Endothelial cell of umbilical vein (primary cell): ENCODE measurements around the gene ZNFX1. TPM values are rescaled to one million over a fixed set of nuclear protein-coding genes. Genes with fewer than 3 reads are reported as not detected.

ENCODE experiments used
- BruUV-seq: library from RNA; stranded (reverse); fragments of 400-500 nt; replicated peaks from 2 replicates; lab custom pipeline; 2021; lab: Mats Ljungman, UMichigan
- CTCF ChIA-PET: fragments of 300-600, 350-600 bp; sonication (Branson Sonifier 250); formaldehyde crosslinking; loops from one replicate; lab custom pipeline; 2021; ENCODE audit warnings: antibody characterized with exemption, inconsistent platforms; lab: Charles Lee
- POLR2A ChIA-PET: fragments of 300-600, 350-600 bp; sonication (Branson Sonifier 250); formaldehyde crosslinking; loops from one replicate; lab custom pipeline; 2021; ENCODE audit warnings: antibody characterized with exemption, inconsistent platforms; lab: Charles Lee
- DNase-seq: peaks from one replicate; pipeline ENCODE4 v3.0.0-alpha.2; 2011; ENCODE audit warnings: low read depth, low spot score
- FAIRE-seq: peaks from 2 replicates; lab custom pipeline; 2011; peaks lifted over from hg19 to GRCh38; lab: Jason Lieb, UNC
- H2AFZ ChIP-seq: 2 replicates; pipeline ENCODE4 v1.6.0; 2012; ENCODE audit warnings: low read depth, low read length, control low read depth, inconsistent platforms
- H3K27ac ChIP-seq: 2 replicates; pipeline ENCODE4 v1.5.1; 2011; ENCODE audit warnings: low read depth, mild to moderate bottlenecking, control low read depth, low read length, moderate library complexity; ENCODE audit not compliant: insufficient read depth
- H3K27me3 ChIP-seq, 2 experiments: 2 replicates each; pipeline versions ENCODE4 v1.6.0 to v1.6.1; 2011; ENCODE audit warnings: low read length in 2 of 2, mixed read lengths in 1 of 2; ENCODE audit not compliant: control insufficient read depth in 2 of 2, insufficient read depth in 2 of 2
- H3K36me3 ChIP-seq, 2 experiments: 2 replicates in 1 of 2; 3 replicates in 1 of 2; pipeline ENCODE4 v1.5.1; 2011; ENCODE audit warnings: low read length in 2 of 2, mild to moderate bottlenecking in 1 of 2, moderate library complexity in 1 of 2; ENCODE audit not compliant: control insufficient read depth in 2 of 2, insufficient read depth in 2 of 2; ENCODE audit errors: extremely low read depth in 1 of 2
- H3K4me1 ChIP-seq: 3 replicates; pipeline ENCODE4 v1.5.1; 2011; ENCODE audit warnings: mild to moderate bottlenecking, low read length; ENCODE audit not compliant: control insufficient read depth, insufficient read depth; ENCODE audit errors: extremely low read depth
- H3K4me2 ChIP-seq: 2 replicates; pipeline ENCODE4 v1.6.1; 2011; ENCODE audit warnings: low read length, control low read depth, mixed read lengths; ENCODE audit not compliant: insufficient read depth
- H3K4me3 ChIP-seq, 3 experiments: fragments of 200-600 bp in 1 of 3; sonication (generic), shearing (Covaris generic) in 1 of 3; replicated peaks in 1 of 3; 2 replicates each; pipeline ENCODE4 v1.5.1; 2011 to 2016; ENCODE audit warnings: control low read depth in 3 of 3, low read length in 3 of 3, mild to moderate bottlenecking in 2 of 3, inconsistent platforms in 1 of 3, low read depth in 1 of 3, moderate library complexity in 1 of 3; ENCODE audit not compliant: insufficient read depth in 1 of 3
- H3K79me2 ChIP-seq: 2 replicates; pipeline ENCODE4 v1.6.0; 2012; ENCODE audit warnings: low read length, inconsistent platforms; ENCODE audit not compliant: control insufficient read depth, insufficient read depth
- H3K9ac ChIP-seq: replicated peaks from 2 replicates; pipeline ENCODE3; 2011; ENCODE audit warnings: low read length, control low read depth; ENCODE audit not compliant: insufficient read depth; ENCODE audit errors: extremely low read depth
- H3K9me1 ChIP-seq: replicated peaks from 3 replicates; pipeline ENCODE4 v1.6.0; 2011; ENCODE audit warnings: mild to moderate bottlenecking, low read length; ENCODE audit not compliant: control insufficient read depth, insufficient read depth; ENCODE audit errors: extremely low read depth
- H3K9me3 ChIP-seq: replicated peaks from 2 replicates; pipeline ENCODE4 v1.5.1; 2012; ENCODE audit warnings: low read length, inconsistent platforms; ENCODE audit not compliant: control insufficient read depth, insufficient read depth
- H4K20me1 ChIP-seq: replicated peaks from 2 replicates; pipeline ENCODE3; 2011; ENCODE audit warnings: mild to moderate bottlenecking, low read length; ENCODE audit not compliant: control insufficient read depth, insufficient read depth; ENCODE audit errors: extremely low read depth
- EZH2 ChIP-seq: IDR thresholded peaks from 2 replicates; pipeline ENCODE4 v1.6.1; 2012; ENCODE audit warnings: borderline replicate concordance, low read depth, mild to moderate bottlenecking, moderate library complexity, low read length, inconsistent platforms; ENCODE audit not compliant: severe bottlenecking
- FOS ChIP-seq: IDR thresholded peaks from 2 replicates; pipeline ENCODE4 v1.6.1; 2011; ENCODE audit warnings: mild to moderate bottlenecking, low read length, moderate library complexity, borderline replicate concordance; ENCODE audit not compliant: insufficient read depth
- GATA2 ChIP-seq: IDR thresholded peaks from 2 replicates; pipeline ENCODE4 v1.7.0; 2011; ENCODE audit warnings: low read depth, mild to moderate bottlenecking, moderate library complexity, mixed read lengths, low read length; ENCODE audit not compliant: insufficient read length, insufficient read depth
- JUN ChIP-seq: IDR thresholded peaks from 2 replicates; pipeline ENCODE4 v1.6.1; 2011; ENCODE audit warnings: borderline replicate concordance, low read depth; ENCODE audit not compliant: insufficient read length, insufficient read depth
- MYC ChIP-seq: IDR thresholded peaks from one replicate; pipeline ENCODE4 v1.6.1; 2011; ENCODE audit warnings: mild to moderate bottlenecking, low read depth, low read length
- POLR2A ChIP-seq: IDR thresholded peaks from 2 replicates; pipeline ENCODE4 v1.6.1; 2012; ENCODE audit warnings: low read depth, mild to moderate bottlenecking, control low read depth, low read length
- POLR2AphosphoS5 ChIP-seq: IDR thresholded peaks from 2 replicates; pipeline ENCODE4 v1.6.1; 2012; ENCODE audit warnings: low read depth, mild to moderate bottlenecking, control low read depth, low read length, moderate library complexity; ENCODE audit not compliant: insufficient read depth
- dilution Hi-C: fragments of 300-500 bp; cut with MboI; formaldehyde crosslinking; loops from one replicate; pipeline ENCODE4 v1.15.0; 2019; ENCODE audit warnings: low sequenced_read_pairs; ENCODE audit not compliant: extremely low pct_ligation_motif_present
- intact Hi-C: fragments of 100-400 bp; cut with micrococcal nuclease; formaldehyde crosslinking; loops from one replicate; pipeline ENCODE4 v1.10.0; 2022
- polyA plus RNA-seq, 4 experiments: library from polyadenylated mRNA; depleted of rRNA in 3 of 4; stranded (reverse) in 3 of 4; unstranded in 1 of 4; fragments of >200 nt; gene quantifications; 2 replicates each; pipeline versions ENCODE4 v1.2.1 to v1.2.3, GENCODE V29; 2011 to 2012; ENCODE audit warnings: missing spikeins in 1 of 4
- total RNA-seq: library from RNA; stranded (reverse); gene quantifications from 2 replicates; pipeline ENCODE4 v1.2.3, GENCODE V29; 2021
- TF ChIP-seq, protein P1 (sequence below), 2 donors: IDR thresholded peaks; 1 replicate in 1 of 2; 2 replicates in 1 of 2; pipeline ENCODE4 v1.5.1; 2011; ENCODE audit warnings: low read length in 2 of 2, mild to moderate bottlenecking in 2 of 2, moderate library complexity in 2 of 2, control low read depth in 1 of 2, inconsistent platforms in 1 of 2, low read depth in 1 of 2; ENCODE audit not compliant: insufficient read depth in 1 of 2; ENCODE audit errors: extremely low read depth in 1 of 2
- TF ChIP-seq, protein P2 (sequence below): IDR thresholded peaks from 2 replicates; pipeline ENCODE4 v1.6.1; 2011; ENCODE audit not compliant: insufficient read depth, insufficient read length

ZNFX1 gene
- total and polyA plus RNA-seq, 2 donors (not counting 3 experiments of a cell fraction or from before 2014, with no cell fraction given), result 8.3 to 27.9 TPM

DNA sequence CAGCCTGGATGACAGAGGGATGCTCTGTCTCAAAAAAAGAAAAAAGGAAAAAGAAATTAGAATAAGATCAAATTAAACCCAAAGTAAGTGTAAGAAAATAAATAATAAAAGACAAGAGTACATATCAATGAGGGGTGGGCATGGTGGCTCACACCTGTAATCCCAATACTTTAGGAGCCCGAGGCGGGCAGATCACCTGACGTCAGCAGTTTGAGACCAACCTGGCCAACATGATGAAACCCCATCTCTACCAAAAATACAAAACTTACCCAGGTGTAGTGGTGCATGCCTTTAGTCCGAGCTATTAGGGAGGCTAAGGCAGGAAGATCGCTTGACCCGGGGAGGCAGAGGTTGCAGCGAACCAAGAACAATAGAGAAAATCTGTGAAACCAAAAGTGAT, 74.8 kb downstream of the ZNFX1 start:
- Histone ChIP-seq H2AFZ (no peak overlapping the region), H3K4me2 (no peak overlapping the region), H3K9me3 (no peaks in the 10 kb centered on the region), H3K9ac (no peak overlapping the region), H4K20me1 (no peaks in the 10 kb centered on the region), H3K27me3 (no peaks in the 10 kb centered on the region), H3K9me1 (no peaks in the 10 kb centered on the region), H3K27ac (no peak overlapping the region), H3K79me2 (no peaks in the 10 kb centered on the region), H3K36me3 (no peaks in the 10 kb centered on the region), H3K4me1 (no peaks in the 10 kb centered on the region), H3K4me3 (no peak overlapping the region)
- CTCF ChIA-PET, result no interaction called here
- FAIRE-seq (no peak), DNase-seq (no peak)
- POLR2A ChIA-PET, result no interaction called here
- intact Hi-C loops (no loop called here), dilution Hi-C loops (no loop called here)
- BruUV-seq, result no TSS peak
- TF ChIP-seq, protein P1, sequence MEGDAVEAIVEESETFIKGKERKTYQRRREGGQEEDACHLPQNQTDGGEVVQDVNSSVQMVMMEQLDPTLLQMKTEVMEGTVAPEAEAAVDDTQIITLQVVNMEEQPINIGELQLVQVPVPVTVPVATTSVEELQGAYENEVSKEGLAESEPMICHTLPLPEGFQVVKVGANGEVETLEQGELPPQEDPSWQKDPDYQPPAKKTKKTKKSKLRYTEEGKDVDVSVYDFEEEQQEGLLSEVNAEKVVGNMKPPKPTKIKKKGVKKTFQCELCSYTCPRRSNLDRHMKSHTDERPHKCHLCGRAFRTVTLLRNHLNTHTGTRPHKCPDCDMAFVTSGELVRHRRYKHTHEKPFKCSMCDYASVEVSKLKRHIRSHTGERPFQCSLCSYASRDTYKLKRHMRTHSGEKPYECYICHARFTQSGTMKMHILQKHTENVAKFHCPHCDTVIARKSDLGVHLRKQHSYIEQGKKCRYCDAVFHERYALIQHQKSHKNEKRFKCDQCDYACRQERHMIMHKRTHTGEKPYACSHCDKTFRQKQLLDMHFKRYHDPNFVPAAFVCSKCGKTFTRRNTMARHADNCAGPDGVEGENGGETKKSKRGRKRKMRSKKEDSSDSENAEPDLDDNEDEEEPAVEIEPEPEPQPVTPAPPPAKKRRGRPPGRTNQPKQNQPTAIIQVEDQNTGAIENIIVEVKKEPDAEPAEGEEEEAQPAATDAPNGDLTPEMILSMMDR (IDR thresholded peaks at IDR 0.05; ENCODE audit: extremely low read depth in 1 of 2, insufficient read depth in 1 of 2, low read depth in 1 of 2, low read length in 2 of 2), result no peak
- no peak for TF ChIP-seq JUN
- TF ChIP-seq, protein P2, sequence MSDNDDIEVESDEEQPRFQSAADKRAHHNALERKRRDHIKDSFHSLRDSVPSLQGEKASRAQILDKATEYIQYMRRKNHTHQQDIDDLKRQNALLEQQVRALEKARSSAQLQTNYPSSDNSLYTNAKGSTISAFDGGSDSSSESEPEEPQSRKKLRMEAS, result no peak
- no peak for TF ChIP-seq POLR2AphosphoS5
- TF ChIP-seq POLR2A, result no peak
- no peak for TF ChIP-seq FOS
- TF ChIP-seq EZH2, result no peak
- no peak for TF ChIP-seq MYC
- no peak for TF ChIP-seq GATA2
